Stromal cell of bone marrow (primary cell): Measurements from ENCODE around the gene COMT.

Experiments
- DNase-seq: peaks from one replicate; pipeline ENCODE4 v3.0.0-alpha.2; 2012; ENCODE audit warnings: low read depth

The COMT gene

GRCh38 chr22:19994851-19995610, 53.5 kb downstream of the COMT start:
- DNase-seq, result no peak

GRCh38 chr22:19995611-19996339, 54.2 kb downstream of the COMT start:
- peak; percentile 62 for DNase-seq

DNA sequence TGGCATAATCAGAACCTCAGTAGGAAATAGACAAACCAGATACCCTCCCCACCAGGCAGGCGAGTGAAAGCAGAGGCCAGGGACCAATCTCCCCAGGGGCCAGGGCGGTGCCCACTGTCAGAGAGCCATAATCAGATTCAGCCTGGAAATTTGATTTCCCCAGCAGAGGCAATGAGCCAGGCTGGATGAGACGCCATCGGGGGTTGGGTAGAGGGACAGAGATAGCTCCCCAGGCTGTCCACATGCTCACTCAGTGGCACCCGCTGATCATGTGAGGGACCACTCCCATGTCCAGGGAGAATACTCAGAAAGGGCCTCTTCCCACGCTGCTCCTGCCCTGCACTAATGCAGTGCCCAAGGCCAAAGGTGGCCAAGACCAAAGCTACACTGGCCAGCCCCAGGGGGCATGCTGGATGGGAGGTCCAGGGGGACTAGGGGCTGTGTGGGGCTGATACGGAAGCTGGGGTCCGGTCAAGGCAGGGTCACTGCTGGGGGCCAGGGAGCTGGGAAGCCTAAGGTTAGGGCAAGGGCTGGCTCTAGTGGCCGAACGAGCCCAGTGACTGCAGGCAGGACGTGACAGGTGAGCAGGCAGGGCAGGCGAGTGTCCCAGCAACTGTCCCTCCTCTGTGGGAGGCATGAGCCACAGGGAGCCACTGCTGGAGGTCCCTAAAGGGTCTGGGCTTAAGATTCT, 55.3 kb downstream of the COMT start:
- no peak for DNase-seq

DNA sequence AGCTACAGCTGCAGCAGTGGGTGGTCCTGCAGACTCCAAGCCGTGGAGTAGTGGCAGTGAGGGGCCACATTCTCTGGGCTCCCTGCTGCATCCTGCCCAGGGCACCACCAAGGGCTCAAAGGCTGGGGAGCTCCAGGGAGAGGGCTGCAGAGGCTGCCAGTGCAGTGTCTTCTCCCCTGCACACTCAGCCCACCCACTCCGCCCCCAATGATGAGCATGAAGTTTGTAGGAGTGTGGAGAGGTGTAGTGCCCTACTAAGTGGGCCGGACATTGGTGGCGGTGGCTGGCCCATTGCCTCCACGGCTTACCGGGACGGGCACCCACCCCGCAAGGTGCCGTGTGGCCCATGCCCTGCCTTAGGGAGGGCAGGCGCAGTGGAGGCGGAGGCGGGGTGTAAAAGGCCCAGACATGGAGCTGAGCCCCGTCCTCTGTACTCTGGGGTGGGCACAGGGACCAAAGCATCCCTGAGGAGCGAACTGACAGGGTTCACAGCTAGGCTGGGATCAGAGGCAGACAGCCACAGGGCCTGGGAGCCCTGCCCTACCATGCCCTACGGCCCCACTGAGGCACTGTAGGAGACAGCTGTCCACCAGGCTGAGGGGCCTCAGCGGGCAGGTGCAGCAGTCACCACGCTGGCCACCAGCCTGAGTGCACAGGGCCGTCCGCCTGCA, 56.1 kb downstream of the COMT start:
- DNase-seq, result no peak

GRCh38 chr22:19998232-19998951, 56.8 kb downstream of the COMT start:
- no peak for DNase-seq

GRCh38 chr22:19998991-19999820, 57.6 kb downstream of the COMT start:
- DNase-seq, result no peak

- no peak for DNase-seq
Measured at GRCh38 chr22:20000246-20001081, 58.9 kb downstream of the COMT start.

DNA sequence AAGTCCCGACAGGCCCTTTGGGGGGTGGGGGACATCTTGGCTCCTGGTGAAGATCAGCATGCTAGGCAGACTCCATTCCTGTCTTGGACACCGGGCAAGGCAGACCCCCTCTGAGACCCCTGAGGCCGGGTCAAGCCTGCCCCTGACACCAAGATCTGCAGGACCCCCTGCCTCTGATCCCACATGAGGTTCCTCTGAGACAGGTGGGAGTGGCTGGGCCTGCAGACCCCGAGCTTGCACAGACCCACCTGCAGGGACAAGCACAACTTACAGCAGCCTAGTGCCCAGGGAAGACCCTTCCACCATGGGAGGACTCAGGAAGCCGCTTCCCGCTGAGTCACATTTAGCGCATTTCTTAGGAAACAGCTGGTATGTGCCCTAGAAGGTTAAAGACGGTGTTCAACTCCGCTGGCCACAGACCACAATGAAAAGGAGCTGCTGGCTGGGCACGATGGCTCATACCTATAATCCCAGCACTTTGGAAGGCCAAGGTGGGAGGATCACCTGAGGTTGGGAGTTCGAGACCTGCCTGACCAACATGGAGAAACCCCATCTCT, 59.6 kb downstream of the COMT start:
- DNase-seq, result no peak

DNA sequence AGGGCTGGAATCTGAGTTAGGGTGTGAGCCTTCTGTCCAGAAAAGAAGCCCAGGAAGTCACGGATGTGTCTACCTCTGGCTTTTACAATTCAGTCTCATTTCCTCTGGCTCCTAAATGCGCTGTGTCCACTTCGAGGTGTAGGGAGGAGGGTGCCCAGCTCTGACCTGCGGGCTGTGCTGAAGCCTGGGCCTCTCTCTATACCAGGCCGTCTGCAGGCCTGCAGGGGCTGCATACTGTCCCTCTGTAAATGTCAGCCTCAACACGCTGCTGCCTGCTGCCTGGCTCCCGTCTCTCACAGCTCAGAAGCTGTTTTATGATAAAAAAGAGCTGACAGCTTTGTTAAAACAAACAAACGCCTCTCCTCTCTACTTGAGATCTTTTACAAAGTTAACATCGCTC, 60.6 kb downstream of the COMT start:
- DNase-seq, result no peak

DNA sequence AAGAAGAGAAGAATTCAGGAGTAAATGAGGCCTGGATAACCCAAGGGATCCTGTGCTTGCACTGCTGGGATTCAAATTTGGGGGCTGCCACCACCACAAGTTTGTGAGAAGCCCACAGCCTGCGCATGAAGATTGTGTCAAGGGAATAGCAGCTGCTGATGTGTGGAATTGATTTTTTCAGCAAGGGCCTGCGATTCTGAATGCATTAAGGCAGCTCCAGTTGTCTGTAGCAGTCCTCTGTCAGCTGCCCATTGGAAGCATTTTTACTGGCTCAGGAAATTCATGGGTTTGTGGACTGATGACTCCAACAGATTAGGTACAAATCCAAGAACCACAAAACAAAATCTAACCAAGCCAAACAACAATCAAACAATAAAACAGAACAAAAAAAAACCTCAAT, 61.1 kb downstream of the COMT start:
- DNase-seq, result no peak

GRCh38 chr22:20003304-20003703, 61.7 kb downstream of the COMT start:
- DNase-seq, result no peak

- no peak for DNase-seq
Measured at GRCh38 chr22:20004464-20004863, 62.9 kb downstream of the COMT start.

- DNase-seq, result no peak
Measured at GRCh38 chr22:20008221-20008995, 66.8 kb downstream of the COMT start.

DNA sequence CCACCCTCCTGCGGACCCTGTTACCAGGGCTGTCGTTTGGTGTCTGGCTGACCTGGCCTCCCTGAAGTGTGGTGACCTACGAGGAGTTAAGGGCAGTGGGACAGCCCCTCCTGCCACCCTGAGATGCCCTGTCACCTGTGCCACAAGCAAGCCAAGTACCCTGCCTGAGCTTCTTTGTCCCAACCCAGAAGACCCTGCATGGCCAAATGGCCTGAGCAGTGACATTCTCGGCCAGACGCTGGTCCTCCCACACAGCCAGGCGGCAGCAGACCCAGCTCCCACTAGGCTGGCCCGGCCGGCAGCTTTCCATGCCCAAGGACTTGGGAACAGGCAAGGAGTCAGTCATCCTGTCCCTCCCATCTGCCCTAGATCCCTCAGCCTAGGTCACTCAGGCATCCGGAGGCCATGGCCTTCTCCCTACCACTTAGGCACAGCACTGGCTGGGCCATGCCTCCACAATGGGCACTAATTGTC, 67.5 kb downstream of the COMT start:
- DNase-seq, result no peak

DNA sequence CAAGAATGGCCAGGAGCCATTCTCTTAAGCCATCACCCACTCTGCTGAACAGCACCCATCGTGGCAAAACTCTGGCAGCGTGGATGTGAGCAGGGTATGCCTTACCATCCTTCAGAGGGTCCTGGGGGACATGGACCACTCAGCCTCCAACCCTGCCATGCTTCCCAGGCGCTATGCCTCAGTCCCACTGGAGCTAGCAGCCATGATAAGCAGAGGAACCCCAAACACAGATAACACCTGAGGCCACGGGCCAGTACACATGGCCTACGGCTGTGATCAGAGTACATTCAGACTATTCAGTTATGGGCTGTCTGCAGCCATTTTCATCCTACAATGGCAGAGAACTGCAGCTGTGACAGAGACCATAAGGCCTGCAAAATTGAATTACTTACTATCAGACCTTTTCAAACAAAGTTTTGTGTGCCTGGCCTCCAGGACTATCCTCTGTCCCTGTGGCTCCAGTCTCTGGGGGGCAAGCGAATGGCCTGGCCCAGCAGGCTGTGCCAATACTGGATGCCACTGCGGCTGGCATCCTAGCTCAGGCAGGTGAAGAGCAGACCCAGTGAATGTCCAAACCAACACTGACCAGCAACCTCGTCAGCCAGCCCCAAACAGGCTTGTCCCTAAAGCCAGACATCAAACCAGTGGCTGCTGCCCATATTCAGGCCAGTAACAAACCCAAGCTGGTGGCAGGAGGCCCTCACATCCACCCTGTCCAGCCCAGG, 68.2 kb downstream of the COMT start:
- DNase-seq, result no peak

GRCh38 chr22:20010307-20011122, 68.9 kb downstream of the COMT start:
- DNase-seq, result no peak
